K562 (cell line): Measurements from ENCODE around the gene TRNAU1AP. TPM values are rescaled to one million over a fixed set of nuclear protein-coding genes. Genes with fewer than 3 reads are reported as not detected.

ENCODE experiments used
- ASH1L ChIP-seq: fragments of 450-650 bp; IDR thresholded peaks from 2 replicates; pipeline ENCODE4 v1.6.1; 2018; ENCODE audit warnings: borderline replicate concordance, mild to moderate bottlenecking, low read depth; ENCODE audit not compliant: partially characterized antibody
- BRCA1 ChIP-seq, 2 experiments: fragments of 450-650 bp in 1 of 2; sonication (generic) in 1 of 2; formaldehyde crosslinking in 1 of 2; IDR thresholded peaks; 2 replicates each; pipeline versions ENCODE4 v1.5.0 to v1.6.1; 2017 to 2020; ENCODE audit warnings: mild to moderate bottlenecking in 1 of 2, missing genetic modification reagents in 1 of 2
- CBX2 ChIP-seq: fragments of 200-600 bp; sonication (generic); IDR thresholded peaks from one replicate; pipeline ENCODE4 v1.6.1; 2012; ENCODE audit warnings: mild to moderate bottlenecking, low read length, inconsistent platforms; ENCODE audit not compliant: insufficient read depth, poor library complexity, severe bottlenecking
- CHD1 ChIP-seq: fragments of 200-600 bp; sonication (generic); IDR thresholded peaks from one replicate; pipeline ENCODE4 v1.6.1; 2012; ENCODE audit warnings: mild to moderate bottlenecking, moderate library complexity, low read length, inconsistent platforms
- ETV1 ChIP-seq: fragments of 450-650 bp; conservative IDR thresholded peaks from 2 replicates; pipeline ENCODE4 v1.6.1; 2016; ENCODE audit warnings: missing genetic modification characterization, control low read depth, low read depth, missing compliant biosample characterization
- GABPB2 ChIP-seq: fragments of 250-450 bp; sonication (Bioruptor Pico); conservative IDR thresholded peaks from 2 replicates; pipeline ENCODE4 v1.5.1; 2021; ENCODE audit warnings: mild to moderate bottlenecking
- HDAC3 ChIP-seq: fragments of 450-650 bp; IDR thresholded peaks from 2 replicates; pipeline ENCODE4 v1.6.1; 2018; ENCODE audit warnings: borderline replicate concordance, mild to moderate bottlenecking, moderate library complexity; ENCODE audit not compliant: partially characterized antibody
- HMGN3 ChIP-seq: IDR thresholded peaks from 2 replicates; pipeline ENCODE4 v1.6.1; 2011; ENCODE audit warnings: borderline replicate concordance, low read depth, mild to moderate bottlenecking, mixed read lengths, low read length; ENCODE audit not compliant: insufficient read length; ENCODE audit errors: extremely low read depth
- HNRNPH1 ChIP-seq: fragments of 200-400 bp; formaldehyde crosslinking; optimal IDR thresholded peaks from 2 replicates; pipeline ENCODE3; 2017; ENCODE audit warnings: low read depth, mild to moderate bottlenecking, low read length, moderate library complexity
- HNRNPK ChIP-seq: fragments of 200-400 bp; formaldehyde crosslinking; IDR thresholded peaks from one replicate; pipeline ENCODE4 v1.6.1; 2018; ENCODE audit warnings: mild to moderate bottlenecking, low read depth, low read length; ENCODE audit not compliant: poor library complexity, severe bottlenecking
- HNRNPL ChIP-seq: fragments of 200-400 bp; formaldehyde crosslinking; IDR thresholded peaks from 2 replicates; pipeline ENCODE4 v1.6.1; 2017; ENCODE audit warnings: low read depth, mild to moderate bottlenecking, low read length
- POLR2B ChIP-seq: fragments of 450-650 bp; IDR thresholded peaks from 2 replicates; pipeline ENCODE4 v1.6.1; 2018; ENCODE audit warnings: low read depth; ENCODE audit not compliant: partially characterized antibody
- RBBP5 ChIP-seq: fragments of 200-600 bp; sonication (generic); IDR thresholded peaks from 2 replicates; pipeline ENCODE4 v1.6.1; 2012; ENCODE audit warnings: borderline replicate concordance, mild to moderate bottlenecking, low read length, control low read depth, inconsistent platforms; ENCODE audit not compliant: insufficient read depth, poor library complexity, severe bottlenecking
- SREBF2 ChIP-seq: sonication (generic); formaldehyde crosslinking; IDR thresholded peaks from 2 replicates; pipeline ENCODE4 v1.4.0; 2020; ENCODE audit warnings: mild to moderate bottlenecking, missing genetic modification reagents
- STAT5B ChIP-seq: fragments of 250-450 bp; sonication (Bioruptor Pico); IDR thresholded peaks from 2 replicates; pipeline ENCODE4 v1.8.0; 2021; ENCODE audit warnings: mild to moderate bottlenecking, inconsistent platforms
- U2AF1 ChIP-seq: fragments of 200-400 bp; formaldehyde crosslinking; optimal IDR thresholded peaks from 2 replicates; pipeline ENCODE3; 2017; ENCODE audit warnings: mild to moderate bottlenecking, low read depth, low read length, moderate library complexity
- ZBED1 ChIP-seq: IDR thresholded peaks from 2 replicates; pipeline ENCODE4 v1.6.1; 2014
- ZBTB8A ChIP-seq: fragments of 450-650 bp; IDR thresholded peaks from 2 replicates; pipeline ENCODE4 v1.6.1; 2018; ENCODE audit warnings: mild to moderate bottlenecking, moderate library complexity; ENCODE audit not compliant: partially characterized antibody
- polyA plus RNA-seq, 8 experiments: library from polyadenylated mRNA; depleted of rRNA in 4 of 8; stranded (reverse) in 5 of 8; unstranded in 3 of 8; fragments of >200 nt; fragmentation: Nextera tagmentation in 2 of 8; fragmentation: Illumina TruSeq in 1 of 8; extraction: Ambion mirVana in 2 of 8; extraction: Trizol in 1 of 8; gene quantifications; 2 replicates each; pipeline versions ENCODE4 v1.2.1 to v1.2.3, GENCODE V29; 2011 to 2014; ENCODE audit warnings: inconsistent platforms in 1 of 8, missing spikeins in 1 of 8
- total RNA-seq, 7 experiments: library from RNA; depleted of rRNA in 6 of 7; stranded (reverse); fragments of >200 nt in 6 of 7; fragmentation: Illumina TruSeq in 2 of 7; extraction: Trizol in 2 of 7; gene quantifications; 2 replicates each; pipeline versions ENCODE4 v1.2.1 to v1.2.3, GENCODE V29; 2011 to 2021; ENCODE audit warnings: low replicate concordance in 1 of 7
- TF ChIP-seq, protein P1 (sequence below): fragments of 450-650 bp; IDR thresholded peaks from 2 replicates; pipeline ENCODE4 v1.6.1; 2016; ENCODE audit warnings: mild to moderate bottlenecking
- TF ChIP-seq, protein P2 (sequence below): fragments of 450-650 bp; formaldehyde crosslinking; IDR thresholded peaks from 2 replicates; pipeline ENCODE4 v1.4.0; 2020; ENCODE audit warnings: mild to moderate bottlenecking, moderate library complexity

Gene TRNAU1AP
- total and polyA plus RNA-seq, 9 of the 15 experiments (the other 6 are each of a cell fraction or from before 2014, with no cell fraction given) = 34.9 to 110 (median 46.3) TPM

DNA sequence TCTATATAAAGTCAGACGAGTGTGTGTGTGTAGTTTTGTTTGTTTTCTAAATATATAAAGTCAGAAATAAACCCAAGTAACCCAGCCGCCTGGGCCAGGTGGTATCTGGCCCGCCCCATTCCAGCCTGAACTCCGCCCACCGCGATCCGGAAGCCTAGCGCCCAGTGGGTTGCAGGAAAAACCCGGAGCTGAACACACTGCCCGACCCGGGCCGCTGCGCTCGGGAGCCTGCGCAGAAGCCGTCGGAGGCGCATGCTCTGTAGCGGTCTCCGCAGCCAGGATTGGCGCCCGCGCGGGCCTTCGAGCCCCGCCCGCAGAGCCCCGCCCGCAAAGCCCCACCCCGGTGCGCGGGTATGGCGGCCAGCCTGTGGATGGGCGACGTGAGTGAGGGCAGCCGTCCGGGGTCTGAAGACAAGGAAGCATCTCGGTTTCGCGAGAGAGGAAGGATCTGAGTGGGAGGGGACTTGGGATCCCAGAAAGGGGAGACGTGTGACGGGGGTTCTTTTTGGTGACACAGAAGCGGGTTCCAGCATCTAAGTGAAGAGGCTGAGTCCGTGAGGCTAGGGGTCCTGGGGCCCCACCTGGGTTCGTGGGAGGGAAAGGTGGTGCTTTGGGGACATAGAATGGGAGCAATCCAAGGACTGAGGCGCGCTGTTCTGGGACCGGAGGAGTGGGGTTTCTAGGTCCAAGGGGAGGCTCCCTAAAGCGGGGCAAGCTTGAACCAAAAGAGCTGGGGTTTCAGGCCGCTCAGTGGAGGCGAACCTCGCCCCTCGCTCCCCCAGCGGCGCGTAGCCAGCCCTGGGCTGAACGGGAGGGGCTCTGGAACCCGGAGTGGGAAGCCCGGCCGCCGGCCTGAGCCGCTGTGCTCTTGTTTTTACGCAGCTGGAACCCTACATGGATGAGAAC, at the start of gene TRNAU1AP (continued):
- TF ChIP-seq HDAC3 = peak; percentile 50
- no peak for TF ChIP-seq ZBTB8A
- no peak for TF ChIP-seq CBX2
- TF ChIP-seq RBBP5 = peak; percentile 76
- peak; percentile 88 for TF ChIP-seq HMGN3
- TF ChIP-seq, protein P1, sequence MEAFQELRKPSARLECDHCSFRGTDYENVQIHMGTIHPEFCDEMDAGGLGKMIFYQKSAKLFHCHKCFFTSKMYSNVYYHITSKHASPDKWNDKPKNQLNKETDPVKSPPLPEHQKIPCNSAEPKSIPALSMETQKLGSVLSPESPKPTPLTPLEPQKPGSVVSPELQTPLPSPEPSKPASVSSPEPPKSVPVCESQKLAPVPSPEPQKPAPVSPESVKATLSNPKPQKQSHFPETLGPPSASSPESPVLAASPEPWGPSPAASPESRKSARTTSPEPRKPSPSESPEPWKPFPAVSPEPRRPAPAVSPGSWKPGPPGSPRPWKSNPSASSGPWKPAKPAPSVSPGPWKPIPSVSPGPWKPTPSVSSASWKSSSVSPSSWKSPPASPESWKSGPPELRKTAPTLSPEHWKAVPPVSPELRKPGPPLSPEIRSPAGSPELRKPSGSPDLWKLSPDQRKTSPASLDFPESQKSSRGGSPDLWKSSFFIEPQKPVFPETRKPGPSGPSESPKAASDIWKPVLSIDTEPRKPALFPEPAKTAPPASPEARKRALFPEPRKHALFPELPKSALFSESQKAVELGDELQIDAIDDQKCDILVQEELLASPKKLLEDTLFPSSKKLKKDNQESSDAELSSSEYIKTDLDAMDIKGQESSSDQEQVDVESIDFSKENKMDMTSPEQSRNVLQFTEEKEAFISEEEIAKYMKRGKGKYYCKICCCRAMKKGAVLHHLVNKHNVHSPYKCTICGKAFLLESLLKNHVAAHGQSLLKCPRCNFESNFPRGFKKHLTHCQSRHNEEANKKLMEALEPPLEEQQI = no peak
- peak; percentile 78 for TF ChIP-seq U2AF1
- TF ChIP-seq HNRNPK = peak; percentile 16
- TF ChIP-seq SREBF2 (CRISPR knock-in tag) = no peak
- TF ChIP-seq, protein P2, sequence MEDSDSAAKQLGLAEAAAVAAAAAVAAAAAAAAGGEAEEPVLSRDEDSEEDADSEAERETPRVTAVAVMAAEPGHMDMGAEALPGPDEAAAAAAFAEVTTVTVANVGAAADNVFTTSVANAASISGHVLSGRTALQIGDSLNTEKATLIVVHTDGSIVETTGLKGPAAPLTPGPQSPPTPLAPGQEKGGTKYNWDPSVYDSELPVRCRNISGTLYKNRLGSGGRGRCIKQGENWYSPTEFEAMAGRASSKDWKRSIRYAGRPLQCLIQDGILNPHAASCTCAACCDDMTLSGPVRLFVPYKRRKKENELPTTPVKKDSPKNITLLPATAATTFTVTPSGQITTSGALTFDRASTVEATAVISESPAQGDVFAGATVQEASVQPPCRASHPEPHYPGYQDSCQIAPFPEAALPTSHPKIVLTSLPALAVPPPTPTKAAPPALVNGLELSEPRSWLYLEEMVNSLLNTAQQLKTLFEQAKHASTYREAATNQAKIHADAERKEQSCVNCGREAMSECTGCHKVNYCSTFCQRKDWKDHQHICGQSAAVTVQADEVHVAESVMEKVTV = no peak
- no peak for TF ChIP-seq ZBED1
- peak; percentile 83 for TF ChIP-seq POLR2B
- no peak for TF ChIP-seq STAT5B (CRISPR knock-in tag)
- TF ChIP-seq HNRNPH1 = no peak
- no peak for TF ChIP-seq ASH1L
- no peak for TF ChIP-seq BRCA1 (IDR thresholded peaks at IDR 0.05)
- no peak for TF ChIP-seq BRCA1 (CRISPR knock-in tag; IDR thresholded peaks at IDR 0.05)
- TF ChIP-seq ETV1 = peak; percentile 84
- TF ChIP-seq CHD1 = no peak
- TF ChIP-seq GABPB2 (CRISPR knock-in tag) = no peak
- 0 out of 2 replicates have a peak, but pooled peaks have one; percentile 28 for TF ChIP-seq HNRNPL
